ENCODE data around the gene TRPV6. TPM values are rescaled to one million over a fixed set of nuclear protein-coding genes. Genes with fewer than 3 reads are reported as not detected.

The TRPV6 gene
- total RNA-seq = 7.6 and 10.6 TPM in 2 replicates

- Histone ChIP-seq H3K4me3 (ENCODE audit: low read depth, low read length) (no peak within 1 kb of the TSS), H3K36me3 (ENCODE audit: control insufficient read depth, insufficient read depth, low read length) (no peaks in the 10 kb centered on the region), H3K27me3 (ENCODE audit: control insufficient read depth, insufficient read depth, low read length) (no peaks in the 10 kb centered on the region)
- DNase-seq (ENCODE audit: low read depth) = no peak
- no peak for TF ChIP-seq CTCF (IDR thresholded peaks at IDR 0.05; ENCODE audit: insufficient read depth, low read length, poor library complexity, severe bottlenecking)
Observed at GRCh38 chr7:142885311-142886230, at the start of gene TRPV6. TSS of gene TRPV6 (minus strand) at chr7:142885745.

DNA sequence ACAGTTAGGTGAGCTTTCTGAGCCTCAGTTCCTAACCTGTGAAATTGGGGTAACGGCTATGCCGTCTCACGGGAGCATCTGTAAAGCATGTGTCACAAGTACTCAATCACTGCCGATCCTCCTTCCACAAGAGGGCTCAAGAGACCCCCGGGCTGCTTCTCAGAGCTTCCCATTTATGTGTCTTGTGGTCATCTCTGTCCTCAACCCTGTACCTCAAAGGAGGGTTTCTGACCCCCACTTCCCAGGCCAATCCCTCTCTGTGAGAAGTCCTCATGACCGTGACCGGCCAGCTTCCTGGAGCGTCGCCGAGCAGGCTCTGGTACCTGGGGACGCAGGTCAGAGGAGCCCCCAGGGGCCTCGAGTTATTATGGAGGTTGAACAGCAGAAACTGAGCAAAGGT is 48.5 kb upstream of the TRPV6 start:
- Histone ChIP-seq H3K36me3 (ENCODE audit: control insufficient read depth, insufficient read depth, low read length) (no peaks in the 10 kb centered on the region), H3K27me3 (ENCODE audit: control insufficient read depth, insufficient read depth, low read length) (no peaks in the 10 kb centered on the region), H3K4me3 (ENCODE audit: low read depth, low read length) (no peak overlapping the region)
- DNase-seq (ENCODE audit: low read depth) = no peak
- no peak for TF ChIP-seq CTCF (IDR thresholded peaks at IDR 0.05; ENCODE audit: insufficient read depth, low read length, poor library complexity, severe bottlenecking)

DNA sequence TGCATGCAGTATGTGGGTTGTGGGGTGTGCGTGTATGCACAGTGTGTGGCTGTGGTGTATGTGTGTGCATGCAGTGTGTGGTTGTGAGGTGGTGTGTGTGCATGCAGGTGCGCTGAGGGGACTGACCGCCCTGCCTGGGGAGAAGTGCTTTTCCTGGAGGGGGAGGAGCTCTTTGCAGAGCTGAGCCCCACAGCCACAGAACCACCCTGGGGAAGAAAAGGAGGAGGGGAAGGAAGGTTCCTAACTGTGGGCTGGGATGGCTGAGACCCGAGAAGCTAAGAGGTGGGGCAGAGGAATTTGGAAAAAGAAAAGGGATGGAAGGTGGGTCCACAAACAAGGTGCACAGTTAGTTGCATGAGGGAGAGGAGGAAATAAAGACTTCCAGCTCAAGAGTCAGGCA is 48.1 kb upstream of the TRPV6 start, which contains the start of gene TRPV5:
TRPV5 (minus strand) TSS at position 123 of the 400 bp plus-strand sequence. CDS start 287 bp downstream, outside the sequence.
- H3K27me3 ChIP-seq (ENCODE audit: control insufficient read depth, insufficient read depth, low read length) = no peaks in the 10 kb centered on the region
- no peak for TF ChIP-seq CTCF (IDR thresholded peaks at IDR 0.05; ENCODE audit: insufficient read depth, low read length, poor library complexity, severe bottlenecking)
- no peak for DNase-seq (ENCODE audit: low read depth)
- no peak within 1 kb of the TSS for H3K4me3 ChIP-seq (ENCODE audit: low read depth, low read length)
- H3K36me3 ChIP-seq (ENCODE audit: control insufficient read depth, insufficient read depth, low read length) = no peaks in the 10 kb centered on the region

DNA sequence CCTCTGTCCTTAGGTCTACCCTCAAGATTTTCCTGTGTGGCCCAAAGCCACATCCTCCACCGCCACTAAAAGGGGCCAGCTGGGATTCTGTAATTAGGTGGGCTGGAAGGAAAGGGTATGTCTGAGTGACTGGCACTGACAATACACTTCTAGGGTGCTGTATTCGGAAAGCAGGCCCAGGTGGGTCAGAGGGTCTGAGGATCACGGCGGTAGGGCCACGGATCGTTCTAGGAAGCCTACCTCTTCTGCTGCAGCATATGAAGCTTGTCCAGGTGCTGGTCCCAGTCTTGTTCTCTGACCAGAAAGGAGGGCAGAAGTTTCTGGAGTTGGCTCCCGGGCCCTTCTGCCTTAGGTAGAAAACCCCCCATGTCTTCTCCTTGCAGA is 47.5 kb upstream of the TRPV6 start:
- no peak for TF ChIP-seq CTCF (IDR thresholded peaks at IDR 0.05; ENCODE audit: insufficient read depth, low read length, poor library complexity, severe bottlenecking)
- no peak for DNase-seq (ENCODE audit: low read depth)
- Histone ChIP-seq H3K27me3 (ENCODE audit: control insufficient read depth, insufficient read depth, low read length) (no peaks in the 10 kb centered on the region), H3K4me3 (ENCODE audit: low read depth, low read length) (no peak overlapping the region), H3K36me3 (ENCODE audit: control insufficient read depth, insufficient read depth, low read length) (no peaks in the 10 kb centered on the region)

DNA sequence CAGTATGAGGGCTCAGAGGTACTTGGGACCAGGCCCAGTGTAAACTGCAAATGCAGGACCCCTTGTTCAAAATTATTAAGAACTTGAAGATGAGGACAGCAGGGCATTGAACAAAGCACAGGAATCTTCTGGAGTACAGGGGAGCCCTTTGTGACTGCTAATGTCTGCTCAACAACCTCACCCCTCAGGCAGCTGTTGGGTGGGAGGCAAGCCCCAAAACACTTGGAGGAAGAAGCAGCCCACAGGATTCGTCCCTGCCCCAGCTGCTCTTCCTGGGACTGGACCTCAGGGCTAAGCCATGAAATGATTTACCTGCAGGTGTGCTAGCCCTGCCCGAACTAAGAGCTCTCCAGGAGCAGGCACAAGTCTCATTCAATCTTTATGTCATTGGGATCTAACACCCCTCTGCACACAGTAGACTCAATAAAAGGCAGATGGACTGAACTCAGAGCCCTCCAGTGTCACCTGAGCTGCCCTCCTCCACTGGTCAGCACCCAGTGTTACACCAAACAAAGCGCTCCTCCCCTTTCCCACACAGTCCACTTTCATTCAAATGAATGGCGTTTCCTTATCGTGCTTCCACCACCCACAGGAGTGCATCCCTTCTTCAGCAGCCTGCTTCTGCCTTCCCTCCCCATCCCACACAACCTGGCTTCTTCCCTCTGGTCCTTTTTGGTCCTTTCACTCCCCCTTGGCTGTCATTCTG is 47.0 kb upstream of the TRPV6 start:
- DNase-seq (ENCODE audit: low read depth) = no peak
- TF ChIP-seq CTCF (IDR thresholded peaks at IDR 0.05; ENCODE audit: insufficient read depth, low read length, poor library complexity, severe bottlenecking) = no peak
- no peaks in the 10 kb centered on the region for H3K36me3 ChIP-seq (ENCODE audit: control insufficient read depth, insufficient read depth, low read length)
- H3K27me3 ChIP-seq (ENCODE audit: control insufficient read depth, insufficient read depth, low read length) = no peaks in the 10 kb centered on the region
- no peak overlapping the region for H3K4me3 ChIP-seq (ENCODE audit: low read depth, low read length)
